ENCODE results near the gene BCL2L12. TPM values are rescaled to one million over a fixed set of nuclear protein-coding genes. Genes with fewer than 3 reads are reported as not detected.
"Not testable (repeated sequence)": the region's sequence is repeated elsewhere in the genome, so short reads cannot be mapped to it uniquely, and the experiment has no call there.

The BCL2L12 gene, protein sequence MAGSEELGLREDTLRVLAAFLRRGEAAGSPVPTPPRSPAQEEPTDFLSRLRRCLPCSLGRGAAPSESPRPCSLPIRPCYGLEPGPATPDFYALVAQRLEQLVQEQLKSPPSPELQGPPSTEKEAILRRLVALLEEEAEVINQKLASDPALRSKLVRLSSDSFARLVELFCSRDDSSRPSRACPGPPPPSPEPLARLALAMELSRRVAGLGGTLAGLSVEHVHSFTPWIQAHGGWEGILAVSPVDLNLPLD
- 11.4 TPM for total RNA-seq
- long read RNA-seq, partial matches to known transcripts, result 2 of 6 reads
- long read RNA-seq, other reads (novel, unspliced or antisense), result 2 of 6 reads

DNA sequence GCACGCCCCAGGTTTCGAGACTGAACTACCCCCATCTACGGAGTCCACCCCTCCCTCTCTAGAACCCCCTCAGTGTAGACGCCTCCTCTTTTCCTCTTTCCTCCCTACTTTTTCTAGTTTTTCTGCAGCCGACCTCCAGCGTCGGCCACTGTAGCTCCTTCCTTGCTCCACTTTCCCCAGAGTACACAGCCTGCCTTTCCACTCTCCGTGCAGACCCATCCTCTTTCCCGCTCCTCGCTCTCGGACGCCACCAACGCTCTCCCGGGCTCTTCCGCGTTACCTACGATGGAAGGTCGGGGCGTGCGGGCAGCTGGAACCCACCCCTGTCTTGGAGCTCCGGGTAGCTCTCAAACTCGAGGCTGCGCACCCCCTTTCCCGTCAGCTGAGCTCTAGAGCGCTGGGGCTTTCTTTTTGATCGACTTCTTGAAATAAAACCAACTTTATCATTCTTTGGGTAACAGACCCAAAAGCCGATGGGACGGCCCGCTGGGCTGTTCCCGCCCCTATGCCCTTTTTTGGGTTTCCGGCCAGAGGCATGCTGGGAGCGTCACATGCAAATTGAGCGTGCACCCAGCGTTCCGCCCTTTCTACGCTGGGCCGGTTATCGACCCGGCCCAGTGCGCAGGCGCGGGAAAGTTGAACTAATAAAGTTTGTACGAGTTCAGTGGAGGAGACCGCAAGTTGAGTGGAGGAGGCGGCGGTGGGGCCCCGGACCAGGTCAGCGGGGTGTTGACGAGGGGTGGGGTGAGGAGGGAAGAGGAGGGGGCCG, at the start of gene BCL2L12, which contains the start of gene IRF3:
BCL2L12 (plus strand) TSS at position 583 of the 769 bp plus-strand sequence. CDS start 760 bp downstream, outside the sequence.
IRF3 (minus strand) TSS at position 507 of the 769 bp plus-strand sequence. CDS start 1,019 bp downstream, outside the sequence.
- DNase-seq, result peak; percentile 97
- intact Hi-C loops (cut with micrococcal nuclease), result no loop called here
- peak within 1 kb of the TSS; percentile 91 for H3K27ac ChIP-seq (replicated peaks)
- H3K27me3 ChIP-seq (ENCODE audit: low read depth), result no peaks in the 10 kb centered on the region
- TF ChIP-seq, protein P1, sequence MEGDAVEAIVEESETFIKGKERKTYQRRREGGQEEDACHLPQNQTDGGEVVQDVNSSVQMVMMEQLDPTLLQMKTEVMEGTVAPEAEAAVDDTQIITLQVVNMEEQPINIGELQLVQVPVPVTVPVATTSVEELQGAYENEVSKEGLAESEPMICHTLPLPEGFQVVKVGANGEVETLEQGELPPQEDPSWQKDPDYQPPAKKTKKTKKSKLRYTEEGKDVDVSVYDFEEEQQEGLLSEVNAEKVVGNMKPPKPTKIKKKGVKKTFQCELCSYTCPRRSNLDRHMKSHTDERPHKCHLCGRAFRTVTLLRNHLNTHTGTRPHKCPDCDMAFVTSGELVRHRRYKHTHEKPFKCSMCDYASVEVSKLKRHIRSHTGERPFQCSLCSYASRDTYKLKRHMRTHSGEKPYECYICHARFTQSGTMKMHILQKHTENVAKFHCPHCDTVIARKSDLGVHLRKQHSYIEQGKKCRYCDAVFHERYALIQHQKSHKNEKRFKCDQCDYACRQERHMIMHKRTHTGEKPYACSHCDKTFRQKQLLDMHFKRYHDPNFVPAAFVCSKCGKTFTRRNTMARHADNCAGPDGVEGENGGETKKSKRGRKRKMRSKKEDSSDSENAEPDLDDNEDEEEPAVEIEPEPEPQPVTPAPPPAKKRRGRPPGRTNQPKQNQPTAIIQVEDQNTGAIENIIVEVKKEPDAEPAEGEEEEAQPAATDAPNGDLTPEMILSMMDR (IDR thresholded peaks at IDR 0.05; ENCODE audit: borderline replicate concordance), result no peak
- H3K4me1 ChIP-seq, result peaks cover 32% of the 10 kb centered on the region
- H3K4me3 ChIP-seq, result peak within 1 kb of the TSS; percentile 90
- no peaks in the 10 kb centered on the region for H3K9me3 ChIP-seq (replicated peaks)
- peaks cover 31% of the 10 kb centered on the region for H3K36me3 ChIP-seq

DNA sequence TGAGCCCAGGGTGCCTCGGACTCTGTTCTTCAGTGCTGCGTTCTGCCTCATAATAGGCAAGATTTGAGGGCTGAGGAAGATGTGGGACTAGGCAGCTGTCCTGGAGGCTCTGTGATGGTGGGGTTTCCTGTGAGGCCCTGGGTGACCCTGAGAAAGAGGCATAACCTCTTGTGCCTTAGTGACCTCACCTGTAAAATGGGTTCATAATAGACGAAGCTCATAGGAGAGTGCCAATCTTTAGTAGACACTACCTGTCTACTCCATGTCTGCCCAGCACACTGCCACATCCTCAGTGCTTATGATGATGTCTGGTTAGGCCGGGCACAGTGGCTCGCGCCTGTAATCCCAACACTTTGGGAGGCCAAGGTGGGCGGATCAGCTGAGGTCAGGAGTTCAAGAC, 49.2 kb upstream of the BCL2L12 start:
- TF ChIP-seq, protein P1 (IDR thresholded peaks at IDR 0.05; ENCODE audit: borderline replicate concordance), result no peak
- Histone ChIP-seq H3K27ac (replicated peaks) (no peak overlapping the region), H3K4me1 (peaks cover 27% of the 10 kb centered on the region), H3K27me3 (ENCODE audit: low read depth) (no peaks in the 10 kb centered on the region), H3K9me3 (replicated peaks) (peaks cover 5% of the 10 kb centered on the region), H3K36me3 (peaks cover 63% of the 10 kb centered on the region), H3K4me3 (no peak overlapping the region)
- intact Hi-C loops (cut with micrococcal nuclease), result no loop called here
- no peak for DNase-seq

DNA sequence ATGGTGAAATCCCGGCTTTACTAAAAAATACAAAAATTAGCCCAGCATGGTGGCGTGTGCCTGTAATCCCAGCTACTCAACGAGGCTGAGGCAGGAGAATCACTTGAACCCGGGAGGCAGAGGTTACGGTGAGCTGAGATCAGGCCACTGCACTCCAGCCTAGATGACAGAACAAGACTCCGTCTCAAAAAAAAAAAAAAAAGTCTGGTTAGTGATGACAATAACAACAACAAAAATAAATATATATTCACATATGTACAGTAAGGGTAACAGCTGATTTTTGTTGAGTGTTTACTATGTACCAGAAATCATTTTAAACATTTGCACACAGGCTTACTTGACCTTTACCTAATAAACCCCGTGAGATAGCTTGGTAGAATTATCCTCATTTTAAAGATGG, 48.8 kb upstream of the BCL2L12 start:
- peaks cover 66% of the 10 kb centered on the region for H3K36me3 ChIP-seq
- intact Hi-C loops (cut with micrococcal nuclease), result no loop called here
- H3K4me3 ChIP-seq, result no peak overlapping the region
- peaks cover 27% of the 10 kb centered on the region for H3K4me1 ChIP-seq
- H3K27ac ChIP-seq (replicated peaks), result no peak overlapping the region
- peaks cover 5% of the 10 kb centered on the region for H3K9me3 ChIP-seq (replicated peaks)
- no peak for DNase-seq
- no peaks in the 10 kb centered on the region for H3K27me3 ChIP-seq (ENCODE audit: low read depth)
- TF ChIP-seq, protein P1 (IDR thresholded peaks at IDR 0.05; ENCODE audit: borderline replicate concordance), result no peak

DNA sequence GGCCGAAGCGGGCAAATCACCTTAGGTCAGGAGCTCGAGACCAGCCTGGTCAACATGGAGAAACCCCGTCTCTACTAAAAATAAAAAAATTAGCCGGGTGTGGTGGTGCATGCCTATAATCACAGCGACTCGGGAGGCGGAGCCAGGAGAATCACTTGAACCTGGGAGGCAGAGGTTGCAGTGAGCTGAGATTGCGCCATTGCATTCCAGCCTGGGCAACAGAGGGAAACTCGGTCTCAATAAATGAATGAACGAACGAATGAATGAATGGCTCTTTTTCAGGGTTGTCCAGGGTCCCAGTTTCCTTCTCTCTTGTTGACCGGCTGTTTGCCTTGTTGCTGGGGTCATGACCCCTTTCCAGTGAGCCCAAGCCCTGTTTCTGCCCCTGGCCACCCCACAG, 47.9 kb upstream of the BCL2L12 start:
- peaks cover 18% of the 10 kb centered on the region for H3K4me1 ChIP-seq
- H3K4me3 ChIP-seq; H3K27me3 ChIP-seq (ENCODE audit: low read depth); intact Hi-C loops (cut with micrococcal nuclease); H3K9me3 ChIP-seq (replicated peaks); DNase-seq; H3K27ac ChIP-seq (replicated peaks): not testable (repeated sequence)
- peaks cover 72% of the 10 kb centered on the region for H3K36me3 ChIP-seq

DNA sequence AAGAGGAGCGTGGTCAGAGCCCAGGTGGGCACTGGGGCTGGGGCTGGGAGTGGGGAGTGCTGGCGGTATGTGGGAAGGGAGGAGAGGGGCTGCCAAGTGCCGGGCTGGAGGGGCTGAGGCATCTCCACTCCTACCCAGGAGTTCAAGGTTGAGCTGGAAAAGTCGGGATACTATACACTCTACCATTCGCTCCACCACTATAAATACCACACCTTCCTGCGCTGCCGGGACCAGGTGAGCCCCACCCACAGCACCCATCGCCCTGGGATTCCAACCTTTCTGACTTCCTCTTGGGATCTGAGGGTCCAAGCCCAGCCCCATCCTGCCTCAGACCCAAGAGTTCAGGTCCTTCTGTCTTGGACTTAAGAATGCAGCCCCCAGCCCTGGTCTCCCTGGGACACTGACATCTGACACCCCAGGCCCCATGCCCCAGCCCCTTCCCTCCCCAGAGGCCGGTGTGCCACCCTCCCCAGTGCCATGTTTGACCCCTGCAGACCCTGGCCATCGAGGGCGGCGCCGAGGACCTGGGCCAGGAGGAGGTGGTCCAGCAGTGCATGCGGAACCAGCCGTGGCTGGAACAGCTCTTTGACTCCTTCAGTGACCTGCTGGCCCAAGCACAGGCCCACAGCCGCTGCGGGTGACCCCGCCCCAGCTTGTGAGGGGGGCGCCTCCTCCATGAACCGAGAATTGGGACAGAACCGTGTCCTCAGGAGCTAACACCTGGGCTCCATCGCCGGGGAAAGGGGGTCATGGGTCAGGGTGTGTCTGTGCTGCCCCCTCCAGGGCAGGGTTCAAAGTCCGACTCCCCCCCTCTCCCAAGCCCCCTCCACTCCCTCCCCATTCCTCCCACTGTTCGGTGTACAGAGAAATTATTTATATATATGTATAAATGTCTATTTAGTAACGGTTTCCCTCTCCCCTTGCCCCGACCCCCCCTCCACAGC, 40.5 kb upstream of the BCL2L12 start:
- Histone ChIP-seq H3K27me3 (ENCODE audit: low read depth) (no peaks in the 10 kb centered on the region), H3K4me1 (peaks cover 9% of the 10 kb centered on the region), H3K9me3 (replicated peaks) (no peaks in the 10 kb centered on the region), H3K36me3 (peaks cover 43% of the 10 kb centered on the region), H3K27ac (replicated peaks) (no peak overlapping the region), H3K4me3 (no peak overlapping the region)
- intact Hi-C loops (cut with micrococcal nuclease), result no loop called here
- TF ChIP-seq, protein P1 (IDR thresholded peaks at IDR 0.05; ENCODE audit: borderline replicate concordance), result no peak
- no peak for DNase-seq
